WTC11 (cell line): ENCODE measurements around the gene CRTC3. TPM values are rescaled to one million over a fixed set of nuclear protein-coding genes. Genes with fewer than 3 reads are reported as not detected.

Experiments used
- ATAC-seq: fragments of 200-7000 bp; cut with Tn5 transposase; 2 replicates; pipeline ENCODE4 v1.10.0; 2021; ENCODE audit warnings: mild to moderate bottlenecking, moderate library complexity
- CTCF ChIA-PET: fragments of 300-600 bp; sonication (Branson Sonifier 250); formaldehyde crosslinking; loops from one replicate; lab custom pipeline; 2021; ENCODE audit warnings: antibody characterized with exemption; lab: Charles Lee
- POLR2A ChIA-PET: fragments of 350-600 bp; sonication (Branson Sonifier 250); formaldehyde crosslinking; loops from one replicate; lab custom pipeline; 2021; ENCODE audit warnings: antibody characterized with exemption; lab: Charles Lee
- DNase-seq: peaks from one replicate; pipeline ENCODE4 v3.0.0; 2021; ENCODE audit warnings: low spot score
- H3K27ac Mint-ChIP-seq: 2 replicates; pipeline ENCODE4 v1.8.0; 2021; ENCODE audit warnings: mixed read lengths
- H3K27me3 Mint-ChIP-seq: 2 replicates; pipeline ENCODE4 v1.8.0; 2021; ENCODE audit warnings: low read depth, mild to moderate bottlenecking, moderate library complexity, mixed read lengths
- H3K36me3 Mint-ChIP-seq: 2 replicates; pipeline ENCODE4 v1.8.0; 2021; ENCODE audit warnings: mixed read lengths
- H3K4me1 Mint-ChIP-seq: 2 replicates; pipeline ENCODE4 v1.8.0; 2022; ENCODE audit warnings: mixed read lengths
- H3K4me3 Mint-ChIP-seq: 2 replicates; pipeline ENCODE4 v1.8.0; 2021; ENCODE audit warnings: mild to moderate bottlenecking, moderate library complexity, mixed read lengths
- H3K9me3 Mint-ChIP-seq: 2 replicates; pipeline ENCODE4 v1.8.0; 2021; ENCODE audit warnings: mixed read lengths
- ATF2 ChIP-seq: sonication (generic); formaldehyde crosslinking; IDR thresholded peaks from 2 replicates; pipeline ENCODE4 v1.8.1; 2022; ENCODE audit warnings: low read depth, missing genetic modification reagents, borderline replicate concordance
- CTCF ChIP-seq: fragments of 200-600 bp; IDR thresholded peaks from 2 replicates; pipeline ENCODE4 v1.8.0; 2022; ENCODE audit warnings: antibody characterized with exemption
- E2F4 ChIP-seq: sonication (generic); formaldehyde crosslinking; IDR thresholded peaks from 2 replicates; pipeline ENCODE4 v1.8.1; 2022; ENCODE audit warnings: low read depth, mild to moderate bottlenecking, moderate library complexity, missing genetic modification reagents, borderline replicate concordance
- FOXP1 ChIP-seq: sonication (generic); formaldehyde crosslinking; IDR thresholded peaks from 2 replicates; pipeline ENCODE4 v1.8.0; 2022; ENCODE audit warnings: missing genetic modification reagents, mild to moderate bottlenecking, moderate library complexity, borderline replicate concordance
- NFYB ChIP-seq: sonication (generic); formaldehyde crosslinking; conservative IDR thresholded peaks from 2 replicates; pipeline ENCODE4 v1.8.0; 2022; ENCODE audit warnings: low read depth, missing genetic modification reagents
- NR2C2 ChIP-seq: sonication (generic); formaldehyde crosslinking; IDR thresholded peaks from 2 replicates; pipeline ENCODE4 v1.8.0; 2022; ENCODE audit warnings: mild to moderate bottlenecking, missing genetic modification reagents
- STAT6 ChIP-seq: sonication (generic); formaldehyde crosslinking; conservative IDR thresholded peaks from 2 replicates; pipeline ENCODE4 v1.8.1; 2023; ENCODE audit warnings: mild to moderate bottlenecking, low read depth, missing genetic modification reagents, moderate library complexity
- USF1 ChIP-seq: sonication (generic); formaldehyde crosslinking; IDR thresholded peaks from 2 replicates; pipeline ENCODE4 v1.8.0; 2022; ENCODE audit warnings: mild to moderate bottlenecking, missing genetic modification reagents
- USF2 ChIP-seq: sonication (generic); formaldehyde crosslinking; IDR thresholded peaks from 2 replicates; pipeline ENCODE4 v1.8.1; 2023; ENCODE audit warnings: mild to moderate bottlenecking, missing genetic modification reagents, moderate library complexity
- ZNF317 ChIP-seq: sonication (generic); formaldehyde crosslinking; IDR thresholded peaks from 2 replicates; pipeline ENCODE4 v1.8.1; 2023; ENCODE audit warnings: low read depth, mild to moderate bottlenecking, moderate library complexity, missing genetic modification reagents, borderline replicate concordance
- ZNF512 ChIP-seq: sonication (generic); formaldehyde crosslinking; IDR thresholded peaks from 2 replicates; pipeline ENCODE4 v1.8.1; 2022; ENCODE audit warnings: missing genetic modification reagents, borderline replicate concordance
- ZNF671 ChIP-seq: fragments of 250-450 bp; sonication (Bioruptor Pico); IDR thresholded peaks from 2 replicates; pipeline ENCODE4 v1.8.0; 2021; ENCODE audit warnings: mild to moderate bottlenecking
- total RNA-seq: library from RNA; stranded (reverse); gene quantifications from 3 replicates; pipeline ENCODE4 v1.2.3, GENCODE V29; 2021

CRTC3 gene
- total RNA-seq, 1 experiment from 2014 or later = 8.4 TPM

- TF ChIP-seq ZNF512 (CRISPR knock-in tag) (no peak), FOXP1 (CRISPR knock-in tag) (no peak), STAT6 (CRISPR knock-in tag) (no peak), USF1 (no peak)
Observed at GRCh38 chr15:90600954-90601353, 71.2 kb downstream of the CRTC3 start (continued).

- H3K4me1 Mint-ChIP-seq = peaks cover 22% of the 10 kb centered on the region
- DNase-seq = no peak
- peaks cover 5% of the 10 kb centered on the region for H3K27me3 Mint-ChIP-seq
- ChIA-PET CTCF (interaction anchor here (0.8 to 1.4 kb wide), 7 partner anchors 10 to 284 kb away, joined by 3 to 5 read pairs (median 3); partner anchors contain the start of gene BLM), POLR2A (no interaction called here)
- H3K27ac Mint-ChIP-seq = no peak overlapping the region
- H3K36me3 Mint-ChIP-seq = no peaks in the 10 kb centered on the region
- no peaks in the 10 kb centered on the region for H3K9me3 Mint-ChIP-seq
- peak; percentile 64 for ATAC-seq
- H3K4me3 Mint-ChIP-seq = no peak overlapping the region
- TF ChIP-seq E2F4 (CRISPR knock-in tag) (no peak), ATF2 (CRISPR knock-in tag) (no peak), CTCF (0 out of 2 replicates have a peak, but pooled peaks have one; percentile 32)
Observed at GRCh38 chr15:90603893-90604292, 74.2 kb downstream of the CRTC3 start.

- Mint-ChIP-seq H3K27ac (no peak overlapping the region), H3K36me3 (no peaks in the 10 kb centered on the region), H3K27me3 (peaks cover 5% of the 10 kb centered on the region), H3K4me3 (no peak overlapping the region), H3K9me3 (no peaks in the 10 kb centered on the region), H3K4me1 (peaks cover 48% of the 10 kb centered on the region)
- no peak for TF ChIP-seq USF2 (CRISPR knock-in tag)
- TF ChIP-seq STAT6 (CRISPR knock-in tag) = no peak
- no peak for TF ChIP-seq NR2C2
- TF ChIP-seq ZNF317 (CRISPR knock-in tag) = no peak
- no peak for TF ChIP-seq ZNF671 (CRISPR knock-in tag)
- no peak for TF ChIP-seq NFYB (CRISPR knock-in tag)
- CTCF ChIA-PET = interaction anchor here (1.2 kb wide), 1 partner anchor 8 kb away, joined by 6 read pairs; no protein-coding TSS in a partner anchor
- ATAC-seq (no peak), DNase-seq (no peak)
- POLR2A ChIA-PET = no interaction called here
Observed at GRCh38 chr15:90606641-90607040, 76.9 kb downstream of the CRTC3 start.
